Upper lobe of left lung (tissue), 6 donors: ENCODE data around the gene YTHDF2. TPM values are rescaled to one million over a fixed set of nuclear protein-coding genes. Genes with fewer than 3 reads are reported as not detected.

Experiments
- ATAC-seq, 2 donors: fragments of 200-7000 bp; cut with Tn5 transposase; one replicate each; pipeline ENCODE4 v1.9.1; 2022; ENCODE audit warnings: mild to moderate bottlenecking in 2 of 2, moderate library complexity in 2 of 2; ENCODE audit not compliant: low FRiP score in 2 of 2
- DNase-seq, 2 donors: peaks; one replicate each; pipeline ENCODE4 v3.0.0-alpha.2; 2019 to 2020
- H3K27ac ChIP-seq, 4 donors: fragments of 200-600 bp; sonication (generic); one replicate each; pipeline ENCODE4 v1.5.1; 2016 to 2019
- H3K27me3 ChIP-seq, 4 donors: fragments of 200-600 bp; sonication (generic); one replicate each; pipeline ENCODE4 v1.5.1; 2017 to 2019
- H3K36me3 ChIP-seq, 4 donors: fragments of 200-600 bp; sonication (generic); one replicate each; pipeline ENCODE4 v1.5.1; 2016 to 2019
- H3K4me1 ChIP-seq, 4 donors: fragments of 200-600 bp; sonication (generic); one replicate each; pipeline ENCODE4 v1.5.1; 2018 to 2019
- H3K4me3 ChIP-seq, 4 donors: fragments of 200-600 bp; sonication (generic); one replicate each; pipeline ENCODE4 v1.5.1; 2017 to 2019; ENCODE audit warnings: mild to moderate bottlenecking in 2 of 4, moderate library complexity in 1 of 4
- H3K9me3 ChIP-seq, 4 donors: fragments of 200-600 bp; sonication (generic); one replicate each; pipeline ENCODE4 v1.5.1; 2018 to 2019
- CTCF ChIP-seq, 6 experiments: fragments of 450-650 bp in 4 of 6; fragments of 200-600 bp in 2 of 6; sonication (generic) in 2 of 6; IDR thresholded peaks; one replicate each; pipeline ENCODE4 v1.5.1; 2016 to 2019; ENCODE audit warnings: antibody characterized with exemption in 6 of 6
- EP300 ChIP-seq, 4 donors: sonication (generic); formaldehyde crosslinking; IDR thresholded peaks; one replicate each; pipeline ENCODE4 v1.5.1; 2017; ENCODE audit warnings: antibody characterized with exemption in 4 of 4, control low read depth in 2 of 4
- POLR2A ChIP-seq, 4 donors: fragments of 450-650 bp; IDR thresholded peaks; one replicate each; pipeline ENCODE4 v1.5.1; 2016 to 2017; ENCODE audit warnings: antibody characterized with exemption in 4 of 4, mild to moderate bottlenecking in 2 of 4
- POLR2AphosphoS5 ChIP-seq, 2 donors: sonication (generic); formaldehyde crosslinking; IDR thresholded peaks; one replicate each; pipeline ENCODE4 v1.5.1; 2017; ENCODE audit warnings: antibody characterized with exemption in 2 of 2
- WGBS, 2 donors: methylation state at CpG; one replicate each; pipeline ENCODE4 v1.1.5; 2017 to 2018; 5-methylcytosine and 5-hydroxymethylcytosine counted together
- total RNA-seq, 6 donors: library from RNA; depleted of rRNA in 4 of 6; stranded (reverse); fragments of >200 nt in 4 of 6; gene quantifications; one replicate each; pipeline versions ENCODE4 v1.1.0 to v1.2.1, GENCODE V29; 2016 to 2021
- donor health status: DM: no; HTN: no; CAD: no; lungs with moderate emphysema.
- donor health status: DM: no; HTN: yes; CAD: no; lungs with severe emphysema.

YTHDF2 gene
- total RNA-seq, 6 donors from 2014 or later, result 40.1 to 72.5 (median 59.0) TPM

- DNase-seq (peak; percentile 65 to 88), ATAC-seq (peak in 1 of 2 donors; percentile 46)
- Histone ChIP-seq H3K9me3 (no peaks in the 10 kb centered on the region), H3K27me3 (no peaks in the 10 kb centered on the region), H3K4me3 (peak overlapping the region; percentile 65 to 99 (median 82)), H3K4me1 (peaks cover 45 to 56% (median 48%) of the 10 kb centered on the region in 4 donors), H3K36me3 (peaks cover 3 to 38% (median 23%) of the 10 kb centered on the region in 4 donors), H3K27ac (peak overlapping the region; percentile 94 to 98 (median 94))
- no peak for TF ChIP-seq POLR2A (IDR thresholded peaks at IDR 0.05)
- TF ChIP-seq CTCF (IDR thresholded peaks at IDR 0.05), result no peak
- no peak for TF ChIP-seq EP300 (IDR thresholded peaks at IDR 0.05)
- no peak for TF ChIP-seq POLR2AphosphoS5 (IDR thresholded peaks at IDR 0.05)
- WGBS, 2 donors, result 0 to 1% methylated on average over 46 to 51 of the region's 53 CpGs
Observed at GRCh38 chr1:28737307-28738132, 780 bp downstream of the YTHDF2 start.

GRCh38 chr1:28740118-28740517 is 3.4 kb downstream of the YTHDF2 start:
- Histone ChIP-seq H3K4me1 (peaks cover 61 to 82% (median 67%) of the 10 kb centered on the region in 4 donors), H3K27me3 (no peaks in the 10 kb centered on the region), H3K4me3 (peak overlapping the region in 1 of 4 donors; percentile 84)

GRCh38 chr1:28744184-28744583 is 7.4 kb downstream of the YTHDF2 start:
- Histone ChIP-seq H3K36me3 (peaks cover 12 to 76% (median 29%) of the 10 kb centered on the region in 4 donors), H3K27ac (no peak overlapping the region), H3K4me3 (peak overlapping the region in 2 of 4 donors; percentile 4 to 15), H3K9me3 (no peaks in the 10 kb centered on the region), H3K27me3 (no peaks in the 10 kb centered on the region), H3K4me1 (peaks cover 69 to 99% (median 85%) of the 10 kb centered on the region in 4 donors)
- DNase-seq, result no peak
- TF ChIP-seq CTCF (IDR thresholded peaks at IDR 0.05) (no peak), POLR2AphosphoS5 (IDR thresholded peaks at IDR 0.05) (no peak), EP300 (IDR thresholded peaks at IDR 0.05) (no peak), POLR2A (IDR thresholded peaks at IDR 0.05) (no peak)
- WGBS, 2 donors, result 48 to 62% methylated on average over 4 of the region's 4 CpGs
- no peak for ATAC-seq

More at GRCh38 chr1:28740118-28740517, 3.4 kb downstream of the YTHDF2 start:
- H3K36me3 ChIP-seq, result peaks cover 12 to 64% (median 39%) of the 10 kb centered on the region in 4 donors
- H3K9me3 ChIP-seq, result no peaks in the 10 kb centered on the region
- H3K27ac ChIP-seq, result peak overlapping the region in 3 of 4 donors; percentile 60 to 94 (median 71)
- TF ChIP-seq CTCF (IDR thresholded peaks at IDR 0.05) (no peak), POLR2AphosphoS5 (IDR thresholded peaks at IDR 0.05) (no peak), POLR2A (IDR thresholded peaks at IDR 0.05) (no peak), EP300 (IDR thresholded peaks at IDR 0.05) (no peak)
- DNase-seq (peak in 1 of 2 donors; percentile 32), ATAC-seq (no peak)

- no peaks in the 10 kb centered on the region for H3K9me3 ChIP-seq
- peak overlapping the region in 1 of 4 donors; percentile 30 for H3K27ac ChIP-seq
- ATAC-seq (no peak), DNase-seq (no peak)
- WGBS, 2 donors, result 88 to 91% methylated on average over 6 of the region's 6 CpGs
- no peak overlapping the region for H3K4me3 ChIP-seq
- no peaks in the 10 kb centered on the region for H3K27me3 ChIP-seq
- peaks cover 66 to 99% (median 84%) of the 10 kb centered on the region in 4 donors for H3K4me1 ChIP-seq
- H3K36me3 ChIP-seq, result peaks cover 12 to 62% (median 27%) of the 10 kb centered on the region in 4 donors
- TF ChIP-seq CTCF (IDR thresholded peaks at IDR 0.05) (no peak), POLR2AphosphoS5 (IDR thresholded peaks at IDR 0.05) (no peak), POLR2A (IDR thresholded peaks at IDR 0.05) (no peak), EP300 (IDR thresholded peaks at IDR 0.05) (no peak)
Observed at GRCh38 chr1:28745653-28746173, 9.0 kb downstream of the YTHDF2 start.
